ENCODE data around the gene NFIB. TPM values are rescaled to one million over a fixed set of nuclear protein-coding genes. Genes with fewer than 3 reads are reported as not detected.

NFIB gene
- total RNA-seq, 1 donor from 2014 or later = 2.4 TPM

DNA sequence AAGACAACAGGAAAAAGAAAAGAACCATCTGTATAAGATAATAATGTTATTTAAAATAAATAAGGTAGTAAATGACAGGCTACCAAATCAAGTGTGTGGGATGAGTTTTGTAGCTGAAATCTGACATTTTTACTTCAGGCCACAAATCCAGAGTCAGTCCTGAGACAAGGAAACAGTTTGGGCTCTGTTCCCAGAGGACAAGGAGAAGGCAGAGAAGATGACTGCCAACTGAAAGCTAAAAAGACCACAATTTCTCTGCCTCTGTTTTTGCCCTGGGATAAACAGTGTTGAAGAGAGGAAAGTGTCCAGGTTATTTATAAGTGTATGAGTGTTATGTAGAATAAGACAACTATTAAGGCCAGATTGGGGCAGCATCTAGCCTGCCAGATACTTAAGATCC lies 180.5 kb downstream of the NFIB start:
- no peak overlapping the region for H3K4me3 ChIP-seq (ENCODE audit: low read depth, low read length)
- DNase-seq (ENCODE audit: low read depth) = no peak
- TF ChIP-seq, protein P1, sequence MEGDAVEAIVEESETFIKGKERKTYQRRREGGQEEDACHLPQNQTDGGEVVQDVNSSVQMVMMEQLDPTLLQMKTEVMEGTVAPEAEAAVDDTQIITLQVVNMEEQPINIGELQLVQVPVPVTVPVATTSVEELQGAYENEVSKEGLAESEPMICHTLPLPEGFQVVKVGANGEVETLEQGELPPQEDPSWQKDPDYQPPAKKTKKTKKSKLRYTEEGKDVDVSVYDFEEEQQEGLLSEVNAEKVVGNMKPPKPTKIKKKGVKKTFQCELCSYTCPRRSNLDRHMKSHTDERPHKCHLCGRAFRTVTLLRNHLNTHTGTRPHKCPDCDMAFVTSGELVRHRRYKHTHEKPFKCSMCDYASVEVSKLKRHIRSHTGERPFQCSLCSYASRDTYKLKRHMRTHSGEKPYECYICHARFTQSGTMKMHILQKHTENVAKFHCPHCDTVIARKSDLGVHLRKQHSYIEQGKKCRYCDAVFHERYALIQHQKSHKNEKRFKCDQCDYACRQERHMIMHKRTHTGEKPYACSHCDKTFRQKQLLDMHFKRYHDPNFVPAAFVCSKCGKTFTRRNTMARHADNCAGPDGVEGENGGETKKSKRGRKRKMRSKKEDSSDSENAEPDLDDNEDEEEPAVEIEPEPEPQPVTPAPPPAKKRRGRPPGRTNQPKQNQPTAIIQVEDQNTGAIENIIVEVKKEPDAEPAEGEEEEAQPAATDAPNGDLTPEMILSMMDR (conservative IDR thresholded peaks at IDR 0.05; ENCODE audit: low read depth, low read length) = no peak

DNA sequence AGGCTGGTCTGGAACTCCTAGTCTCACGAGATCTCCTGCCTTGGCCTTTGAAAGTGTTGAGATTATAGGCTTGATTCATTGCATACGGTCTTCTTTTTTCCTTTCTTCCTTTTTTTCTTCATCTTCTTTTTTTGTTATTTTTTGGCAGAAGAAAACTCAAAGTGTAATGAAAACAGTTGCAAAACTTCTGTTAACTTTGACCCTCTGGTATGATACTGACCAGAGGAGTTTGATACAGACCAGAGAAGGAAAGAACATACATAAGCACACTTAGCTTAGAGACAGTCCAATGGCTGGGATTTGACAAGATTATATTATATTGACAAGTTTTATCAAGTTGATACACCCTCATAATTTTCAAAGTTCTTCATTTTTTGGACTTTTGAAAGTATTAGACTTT lies 181.2 kb downstream of the NFIB start:
- TF ChIP-seq, protein P1 (conservative IDR thresholded peaks at IDR 0.05; ENCODE audit: low read depth, low read length) = no peak
- no peak for DNase-seq (ENCODE audit: low read depth)
- H3K4me3 ChIP-seq (ENCODE audit: low read depth, low read length) = no peak overlapping the region

DNA sequence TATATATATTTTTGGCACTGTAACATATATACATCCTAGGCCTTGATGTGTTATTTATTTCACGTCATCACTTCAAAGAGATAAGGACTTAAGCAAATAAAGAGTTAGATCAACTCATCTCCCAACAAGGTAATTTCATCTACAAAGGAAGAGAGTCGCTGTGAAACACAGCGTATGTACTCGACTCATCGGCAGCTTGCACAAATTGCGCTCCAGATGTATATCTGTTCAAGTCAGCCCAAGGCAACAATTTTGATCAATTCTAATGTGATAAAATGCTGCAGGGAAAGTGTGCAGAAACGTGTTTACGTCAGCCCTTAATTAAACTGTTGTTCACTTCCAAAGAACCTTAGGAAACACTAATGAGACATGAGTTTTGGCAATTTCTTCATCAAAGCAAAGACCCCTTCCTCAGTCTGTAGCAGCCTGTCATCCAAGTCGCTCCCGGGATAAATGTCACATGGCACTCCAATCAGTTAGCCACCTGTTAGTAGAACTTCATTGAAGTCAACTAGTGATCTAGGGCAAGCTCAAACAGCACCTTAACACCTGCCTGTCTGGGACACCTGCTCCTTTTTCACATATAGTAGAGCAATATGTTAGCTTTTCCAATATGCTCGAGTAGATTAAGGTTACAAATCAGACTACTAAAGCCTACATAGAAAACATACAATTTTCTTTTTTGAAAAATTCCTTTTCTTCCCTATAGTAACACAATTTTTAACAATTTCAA lies 182.4 kb downstream of the NFIB start:
- H3K4me3 ChIP-seq (ENCODE audit: low read depth, low read length) = no peak overlapping the region
- DNase-seq (ENCODE audit: low read depth) = no peak
- TF ChIP-seq, protein P1 (conservative IDR thresholded peaks at IDR 0.05; ENCODE audit: low read depth, low read length) = no peak

DNA sequence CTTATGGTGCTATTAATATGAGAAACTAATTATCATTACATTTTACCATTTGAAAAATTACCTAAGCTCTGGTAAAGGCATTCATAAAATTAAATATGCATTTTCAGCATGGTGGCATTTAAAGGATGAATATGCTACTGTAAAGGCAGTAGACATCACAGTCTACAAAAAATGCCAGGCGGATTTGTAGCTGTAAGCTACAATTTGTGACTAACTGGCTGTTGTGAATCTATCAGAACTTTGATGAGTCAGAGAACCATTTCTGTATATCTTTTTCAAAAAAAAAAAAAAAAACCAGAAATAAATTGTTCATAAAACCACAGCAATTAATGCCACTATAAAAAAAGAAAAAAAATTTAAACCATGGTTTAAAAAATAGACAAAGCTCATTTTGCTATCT lies 186.3 kb downstream of the NFIB start:
- TF ChIP-seq, protein P1 (conservative IDR thresholded peaks at IDR 0.05; ENCODE audit: low read depth, low read length) = no peak
- H3K4me3 ChIP-seq (ENCODE audit: low read depth, low read length) = no peak overlapping the region
- DNase-seq (ENCODE audit: low read depth) = no peak

DNA sequence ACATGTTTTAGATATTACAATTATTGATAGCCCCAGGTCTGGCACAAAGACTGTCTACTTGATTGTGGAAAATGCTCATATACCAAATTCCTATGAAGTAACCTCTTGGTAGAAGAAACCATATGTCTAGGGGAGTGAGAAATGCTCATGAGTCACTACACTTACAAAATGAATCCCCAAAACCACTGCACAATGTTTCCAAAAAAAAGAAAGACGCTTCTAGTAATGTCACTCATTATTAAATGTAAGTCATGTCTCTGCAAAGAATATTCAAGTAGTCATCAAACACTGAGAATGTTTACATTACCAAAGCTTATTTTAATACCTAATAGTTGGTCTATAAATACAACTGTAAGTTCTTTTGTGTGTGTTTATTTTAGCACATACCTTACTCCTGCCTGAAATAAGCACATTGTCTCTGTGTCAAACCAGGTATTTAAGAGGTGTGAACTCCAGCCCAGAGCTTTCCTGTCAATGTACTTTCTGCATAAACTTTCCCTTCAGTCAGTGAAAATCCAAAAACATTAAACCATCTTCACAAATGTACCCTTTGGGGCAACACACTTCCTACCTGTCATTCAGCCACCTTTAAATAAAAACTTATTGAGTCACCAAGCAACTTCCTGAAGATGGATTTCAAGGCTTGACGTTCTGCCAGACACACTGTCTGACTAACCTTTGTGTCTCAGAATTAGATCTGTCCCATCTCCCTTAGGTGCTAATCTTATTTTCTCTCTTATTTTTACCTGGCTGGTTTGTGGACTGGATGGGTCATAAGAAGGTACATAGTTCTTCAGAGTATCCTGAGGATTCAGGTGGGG lies 194.0 kb downstream of the NFIB start:
- no peak overlapping the region for H3K4me3 ChIP-seq (ENCODE audit: low read depth, low read length)
- no peak for DNase-seq (ENCODE audit: low read depth)
- TF ChIP-seq, protein P1 (conservative IDR thresholded peaks at IDR 0.05; ENCODE audit: low read depth, low read length) = no peak

DNA sequence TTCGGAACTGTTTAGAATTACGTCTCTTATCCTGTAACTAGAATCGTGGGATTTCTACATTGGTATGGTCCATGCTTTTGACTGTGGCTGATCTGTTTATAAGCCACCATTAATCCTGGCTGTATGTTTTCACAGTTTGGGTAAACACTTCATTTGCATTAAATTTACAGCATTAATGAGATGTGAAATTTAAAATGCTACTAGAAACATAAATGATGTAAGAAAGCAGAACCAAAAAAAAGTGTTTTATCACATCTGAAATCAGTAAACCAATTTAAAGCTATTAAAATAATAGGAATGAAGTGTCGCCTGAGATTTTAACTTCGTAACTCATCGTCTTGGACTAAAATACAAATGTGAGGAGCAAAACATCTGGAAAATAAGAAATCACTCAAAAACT lies 201.7 kb downstream of the NFIB start:
- no peak for DNase-seq (ENCODE audit: low read depth)
- TF ChIP-seq, protein P1 (conservative IDR thresholded peaks at IDR 0.05; ENCODE audit: low read depth, low read length) = no peak
- H3K4me3 ChIP-seq (ENCODE audit: low read depth, low read length) = no peak overlapping the region
